Gastroesophageal sphincter (tissue), 4 donors: ENCODE data around the gene RAPGEF1. TPM values are rescaled to one million over a fixed set of nuclear protein-coding genes. Genes with fewer than 3 reads are reported as not detected.

ENCODE experiments used
- ATAC-seq: fragments of 150-250 bp; one replicate; pipeline ENCODE4 v1.9.1; 2016; ENCODE audit warnings: mild to moderate bottlenecking, moderate library complexity
- H3K27ac ChIP-seq, 4 donors: fragments of 200-600 bp; sonication (generic) in 3 of 4; 1 replicate in 3 of 4; 2 replicates in 1 of 4; pipeline ENCODE4 v1.5.1; 2016 to 2019
- H3K27me3 ChIP-seq: fragments of 200-600 bp; sonication (generic); one replicate; pipeline ENCODE4 v1.5.1; 2019
- H3K36me3 ChIP-seq, 2 donors: fragments of 200-600 bp; sonication (generic); one replicate each; pipeline ENCODE4 v1.5.1; 2019; ENCODE audit warnings: control low read depth in 1 of 2
- H3K4me1 ChIP-seq, 3 donors: fragments of 200-600 bp; sonication (generic); 1 replicate in 2 of 3; 2 replicates in 1 of 3; pipeline ENCODE4 v1.5.1; 2016 to 2019; ENCODE audit warnings: control low read depth in 2 of 3
- H3K4me3 ChIP-seq, 2 donors: fragments of 200-600 bp; sonication (generic); one replicate each; pipeline ENCODE4 v1.5.1; 2019; ENCODE audit warnings: mild to moderate bottlenecking in 1 of 2, moderate library complexity in 1 of 2
- H3K9me3 ChIP-seq, 3 donors: fragments of 200-600 bp; sonication (generic); one replicate each; pipeline ENCODE4 v1.5.1; 2017 to 2019; ENCODE audit warnings: control low read depth in 2 of 3
- EP300 ChIP-seq: sonication (generic); formaldehyde crosslinking; IDR thresholded peaks from one replicate; pipeline ENCODE4 v1.6.1; 2017; ENCODE audit warnings: antibody characterized with exemption, mild to moderate bottlenecking
- POLR2A ChIP-seq, 2 donors: fragments of 450-650 bp; IDR thresholded peaks; one replicate each; pipeline ENCODE4 v1.6.1; 2017; ENCODE audit warnings: antibody characterized with exemption in 2 of 2, mild to moderate bottlenecking in 2 of 2, moderate library complexity in 1 of 2
- POLR2AphosphoS5 ChIP-seq: sonication (generic); formaldehyde crosslinking; IDR thresholded peaks from one replicate; pipeline ENCODE4 v1.6.1; 2017; ENCODE audit warnings: antibody characterized with exemption
- WGBS, 2 donors: methylation state at CpG; one replicate each; pipeline ENCODE4 v1.1.5; 2018; ENCODE audit warnings: low coverage in 1 of 2; 5-methylcytosine and 5-hydroxymethylcytosine counted together
- total RNA-seq, 4 donors: library from RNA; depleted of rRNA; stranded (reverse); fragments of >200 nt; gene quantifications; one replicate each; pipeline ENCODE4 v1.1.0, GENCODE V29; 2016
- TF ChIP-seq, protein P1 (sequence below), 4 experiments: fragments of 200-600 bp in 2 of 4; fragments of 450-650 bp in 2 of 4; sonication (generic) in 1 of 4; IDR thresholded peaks; one replicate each; pipeline ENCODE4 v1.5.1; 2017 to 2019; ENCODE audit warnings: antibody characterized with exemption in 4 of 4, mild to moderate bottlenecking in 2 of 4, moderate library complexity in 2 of 4

The RAPGEF1 gene
- total RNA-seq, 4 donors from 2014 or later = 47.5 to 162 (median 77.6) TPM

GRCh38 chr9:131595696-131596429 is 144.0 kb downstream of the RAPGEF1 start:
- peaks cover 0 to 11% (median 0%) of the 10 kb centered on the region in 3 donors for H3K4me1 ChIP-seq
- no peak for TF ChIP-seq POLR2A (IDR thresholded peaks at IDR 0.05)
- no peak for TF ChIP-seq EP300
- TF ChIP-seq, protein P1, sequence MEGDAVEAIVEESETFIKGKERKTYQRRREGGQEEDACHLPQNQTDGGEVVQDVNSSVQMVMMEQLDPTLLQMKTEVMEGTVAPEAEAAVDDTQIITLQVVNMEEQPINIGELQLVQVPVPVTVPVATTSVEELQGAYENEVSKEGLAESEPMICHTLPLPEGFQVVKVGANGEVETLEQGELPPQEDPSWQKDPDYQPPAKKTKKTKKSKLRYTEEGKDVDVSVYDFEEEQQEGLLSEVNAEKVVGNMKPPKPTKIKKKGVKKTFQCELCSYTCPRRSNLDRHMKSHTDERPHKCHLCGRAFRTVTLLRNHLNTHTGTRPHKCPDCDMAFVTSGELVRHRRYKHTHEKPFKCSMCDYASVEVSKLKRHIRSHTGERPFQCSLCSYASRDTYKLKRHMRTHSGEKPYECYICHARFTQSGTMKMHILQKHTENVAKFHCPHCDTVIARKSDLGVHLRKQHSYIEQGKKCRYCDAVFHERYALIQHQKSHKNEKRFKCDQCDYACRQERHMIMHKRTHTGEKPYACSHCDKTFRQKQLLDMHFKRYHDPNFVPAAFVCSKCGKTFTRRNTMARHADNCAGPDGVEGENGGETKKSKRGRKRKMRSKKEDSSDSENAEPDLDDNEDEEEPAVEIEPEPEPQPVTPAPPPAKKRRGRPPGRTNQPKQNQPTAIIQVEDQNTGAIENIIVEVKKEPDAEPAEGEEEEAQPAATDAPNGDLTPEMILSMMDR (IDR thresholded peaks at IDR 0.05) = no peak
- TF ChIP-seq POLR2AphosphoS5 = no peak
- peaks cover 0 to 93% of the 10 kb centered on the region in 2 donors for H3K36me3 ChIP-seq
- WGBS, 2 donors = 68 to 75% methylated on average over 3 to 4 of the region's 20 CpGs
- H3K9me3 ChIP-seq = no peaks in the 10 kb centered on the region
- no peak for ATAC-seq
- H3K27ac ChIP-seq = no peak overlapping the region
- no peak overlapping the region for H3K4me3 ChIP-seq
- H3K27me3 ChIP-seq = no peaks in the 10 kb centered on the region

- Histone ChIP-seq H3K9me3 (no peaks in the 10 kb centered on the region), H3K4me3 (no peak overlapping the region), H3K27me3 (no peaks in the 10 kb centered on the region), H3K4me1 (peaks cover 0 to 14% (median 0%) of the 10 kb centered on the region in 3 donors), H3K36me3 (peaks cover 0 to 93% of the 10 kb centered on the region in 2 donors), H3K27ac (no peak overlapping the region)
- no peak for TF ChIP-seq POLR2AphosphoS5
- no peak for TF ChIP-seq EP300
- no peak for ATAC-seq
- WGBS, 2 donors = 69 to 79% methylated on average over 7 to 8 of the region's 20 CpGs
These were observed 144.8 kb downstream of the RAPGEF1 start for GRCh38 chr9:131594906-131595665.

- Histone ChIP-seq H3K27me3 (no peaks in the 10 kb centered on the region), H3K4me3 (no peak overlapping the region), H3K4me1 (peaks cover 0 to 14% (median 0%) of the 10 kb centered on the region in 3 donors), H3K36me3 (peaks cover 0 to 93% of the 10 kb centered on the region in 2 donors), H3K9me3 (no peaks in the 10 kb centered on the region), H3K27ac (no peak overlapping the region)
- TF ChIP-seq POLR2A (IDR thresholded peaks at IDR 0.05) (no peak), POLR2AphosphoS5 (no peak), EP300 (no peak)
- TF ChIP-seq, protein P1 (IDR thresholded peaks at IDR 0.05) = no peak
- no peak for ATAC-seq
- 60% methylated on average over 2 of the region's 21 CpGs; no CpG with 5 or more reads in 1 of the 2 donors for WGBS, 2 donors
These were observed 145.8 kb downstream of the RAPGEF1 start for GRCh38 chr9:131593936-131594665.

DNA sequence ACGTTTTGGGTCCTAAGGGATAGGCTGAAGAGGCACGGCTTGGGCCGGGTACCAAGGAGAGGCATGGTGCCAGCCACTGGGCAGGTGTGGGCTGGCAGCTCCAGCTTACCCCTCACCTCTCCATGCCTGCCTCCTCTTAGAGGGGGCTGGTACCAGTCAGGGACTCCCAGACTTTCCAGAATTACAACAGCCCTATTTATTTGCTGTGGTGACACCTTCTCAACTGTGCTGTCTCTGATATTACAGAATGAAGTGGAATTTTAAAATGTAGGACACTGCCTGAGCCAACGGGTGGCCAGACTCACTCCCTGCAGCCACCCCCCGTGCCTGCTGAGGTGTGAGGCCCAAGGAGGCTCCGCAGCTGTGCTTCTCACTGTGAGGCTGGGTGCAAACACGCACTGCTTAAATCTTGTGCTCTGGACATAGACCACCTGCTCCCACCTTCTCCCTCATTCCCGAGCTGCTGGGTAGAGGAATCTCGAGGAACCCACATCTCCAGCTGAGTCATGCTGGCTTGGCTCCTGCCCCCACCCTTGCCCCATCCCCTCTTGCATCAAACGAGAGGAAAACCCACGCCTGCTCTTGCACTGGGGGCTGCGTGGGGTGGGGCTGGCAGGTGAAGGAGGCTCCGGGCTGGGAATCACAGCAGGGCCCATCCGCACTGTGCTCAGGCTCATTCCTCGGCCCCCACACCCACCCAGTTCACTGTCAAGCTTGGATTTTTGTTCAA is 146.6 kb downstream of the RAPGEF1 start:
- no peaks in the 10 kb centered on the region for H3K9me3 ChIP-seq
- ATAC-seq = no peak
- H3K4me1 ChIP-seq = peaks cover 0 to 14% (median 0%) of the 10 kb centered on the region in 3 donors
- WGBS, 2 donors = 49 to 60% methylated on average over 7 to 9 of the region's 15 CpGs
- no peak overlapping the region for H3K27ac ChIP-seq
- peaks cover 0 to 93% of the 10 kb centered on the region in 2 donors for H3K36me3 ChIP-seq
- H3K4me3 ChIP-seq = no peak overlapping the region
- no peaks in the 10 kb centered on the region for H3K27me3 ChIP-seq
- no peak for TF ChIP-seq POLR2AphosphoS5
- TF ChIP-seq, protein P1 (IDR thresholded peaks at IDR 0.05) = no peak
- TF ChIP-seq POLR2A (IDR thresholded peaks at IDR 0.05) = no peak
- no peak for TF ChIP-seq EP300
